Hepatocyte (in vitro differentiated cells): ENCODE results near the gene SHISAL1. TPM values are rescaled to one million over a fixed set of nuclear protein-coding genes. Genes with fewer than 3 reads are reported as not detected.

Experiments
- DNase-seq: peaks from one replicate; pipeline ENCODE4 v3.0.0-alpha.2; 2016; ENCODE audit warnings: low spot score
- H2AFZ ChIP-seq: fragments of 200-600 bp; sonication (generic); 2 replicates; pipeline ENCODE4 v1.6.0; 2016; ENCODE audit warnings: antibody characterized with exemption, mild to moderate bottlenecking
- H3K27ac ChIP-seq: fragments of 200-600 bp; sonication (generic); 2 replicates; pipeline ENCODE4 v1.5.1; 2016; ENCODE audit warnings: mild to moderate bottlenecking
- H3K27me3 ChIP-seq: fragments of 200-600 bp; sonication (generic); 2 replicates; pipeline ENCODE4 v1.6.1; 2016
- H3K36me3 ChIP-seq: fragments of 200-600 bp; sonication (generic); replicated peaks from 2 replicates; pipeline ENCODE4 v1.5.1; 2016; ENCODE audit warnings: low read depth; ENCODE audit not compliant: insufficient read depth
- H3K4me1 ChIP-seq: fragments of 200-600 bp; sonication (generic); 2 replicates; pipeline ENCODE4 v1.5.1; 2016; ENCODE audit warnings: mild to moderate bottlenecking, moderate library complexity; ENCODE audit not compliant: insufficient read depth
- H3K4me2 ChIP-seq: fragments of 200-600 bp; sonication (generic); 2 replicates; pipeline ENCODE4 v1.6.0; 2016
- H3K4me3 ChIP-seq: fragments of 200-600 bp; sonication (generic); 2 replicates; pipeline ENCODE4 v1.5.1; 2016; ENCODE audit warnings: mild to moderate bottlenecking
- H3K79me2 ChIP-seq: fragments of 200-600 bp; sonication (generic); 2 replicates; pipeline ENCODE4 v1.6.0; 2017; ENCODE audit warnings: mild to moderate bottlenecking
- H3K9me2 ChIP-seq: fragments of 200-600 bp; sonication (generic); replicated peaks from 2 replicates; pipeline ENCODE4 v1.6.0; 2017; ENCODE audit warnings: mild to moderate bottlenecking; ENCODE audit not compliant: insufficient read depth
- H3K9me3 ChIP-seq: fragments of 200-600 bp; sonication (generic); 2 replicates; pipeline ENCODE4 v1.5.1; 2016; ENCODE audit warnings: low read depth, mild to moderate bottlenecking
- H4K20me1 ChIP-seq: fragments of 200-600 bp; sonication (generic); 2 replicates; pipeline ENCODE4 v1.6.0; 2016; ENCODE audit warnings: mild to moderate bottlenecking; ENCODE audit not compliant: insufficient read depth, poor library complexity, severe bottlenecking
- CTCF ChIP-seq: fragments of 200-600 bp; sonication (generic); IDR thresholded peaks from 2 replicates; pipeline ENCODE4 v1.5.1; 2016; ENCODE audit warnings: antibody characterized with exemption, mild to moderate bottlenecking; ENCODE audit not compliant: poor library complexity
- EZH2 ChIP-seq: fragments of 200-600 bp; sonication (generic); IDR thresholded peaks from 2 replicates; pipeline ENCODE4 v1.6.1; 2016; ENCODE audit warnings: antibody characterized with exemption, mild to moderate bottlenecking, borderline replicate concordance
- EZH2phosphoT487 ChIP-seq: fragments of 200-600 bp; sonication (generic); IDR thresholded peaks from one replicate; pipeline ENCODE4 v1.6.1; 2018; ENCODE audit warnings: antibody characterized with exemption, mild to moderate bottlenecking, low read depth, moderate library complexity; ENCODE audit not compliant: unreplicated experiment, severe bottlenecking
- WGBS: methylation state at CpG from one replicate; pipeline ENCODE4 v1.1.6; 2016; ENCODE audit warnings: low lambda C conversion rate; ENCODE audit errors: missing lambda C conversion rate; 5-methylcytosine and 5-hydroxymethylcytosine counted together
- polyA plus RNA-seq: library from polyadenylated mRNA; unstranded; fragments of >200 nt; fragmentation: Nextera tagmentation; extraction: Ambion mirVana; gene quantifications from 2 replicates; pipeline ENCODE4 v1.2.1, GENCODE V29; 2016
- total RNA-seq: library from RNA; depleted of rRNA; stranded (reverse); fragments of >200 nt; gene quantifications from 2 replicates; pipeline ENCODE4 v1.2.3, GENCODE V29; 2014

The SHISAL1 gene
- total and polyA plus RNA-seq, 2 experiments from 2014 or later, result 0.66 to 2.4 TPM

GRCh38 chr22:44278243-44279068 is 34.3 kb downstream of the SHISAL1 start:
- Histone ChIP-seq H3K9me2 (no peaks in the 10 kb centered on the region), H2AFZ (no peak overlapping the region), H3K9me3 (no peaks in the 10 kb centered on the region), H3K4me2 (no peak overlapping the region), H3K4me1 (no peaks in the 10 kb centered on the region), H3K27me3 (no peaks in the 10 kb centered on the region), H4K20me1 (no peaks in the 10 kb centered on the region), H3K4me3 (no peak overlapping the region), H3K79me2 (no peaks in the 10 kb centered on the region), H3K36me3 (no peaks in the 10 kb centered on the region), H3K27ac (no peak overlapping the region)
- DNase-seq, result no peak
- TF ChIP-seq EZH2phosphoT487 (no peak), CTCF (no peak), EZH2 (no peak)
- 92% methylated on average over 17 of the region's 17 CpGs for WGBS

GRCh38 chr22:44277386-44278135 is 35.2 kb downstream of the SHISAL1 start:
- H3K9me2 ChIP-seq, result no peaks in the 10 kb centered on the region
- H4K20me1 ChIP-seq, result no peaks in the 10 kb centered on the region
- DNase-seq, result no peak
- no peak overlapping the region for H3K4me2 ChIP-seq
- H3K9me3 ChIP-seq, result no peaks in the 10 kb centered on the region
- H3K27me3 ChIP-seq, result no peaks in the 10 kb centered on the region
- no peak overlapping the region for H2AFZ ChIP-seq
- H3K4me1 ChIP-seq, result no peaks in the 10 kb centered on the region
- TF ChIP-seq EZH2phosphoT487 (no peak), CTCF (no peak), EZH2 (no peak)
- H3K79me2 ChIP-seq, result no peaks in the 10 kb centered on the region
- WGBS, result 95% methylated on average over 13 of the region's 13 CpGs
- no peaks in the 10 kb centered on the region for H3K36me3 ChIP-seq
- H3K4me3 ChIP-seq, result no peak overlapping the region
- no peak overlapping the region for H3K27ac ChIP-seq

GRCh38 chr22:44276706-44277356 is 35.9 kb downstream of the SHISAL1 start:
- Histone ChIP-seq H2AFZ (no peak overlapping the region), H3K79me2 (no peaks in the 10 kb centered on the region), H4K20me1 (no peaks in the 10 kb centered on the region), H3K27ac (no peak overlapping the region), H3K36me3 (no peaks in the 10 kb centered on the region), H3K27me3 (no peaks in the 10 kb centered on the region), H3K9me2 (no peaks in the 10 kb centered on the region), H3K4me1 (no peaks in the 10 kb centered on the region), H3K9me3 (no peaks in the 10 kb centered on the region), H3K4me2 (no peak overlapping the region), H3K4me3 (no peak overlapping the region)
- DNase-seq, result no peak
- TF ChIP-seq CTCF, result no peak
- no peak for TF ChIP-seq EZH2phosphoT487
- TF ChIP-seq EZH2, result no peak
- 84% methylated on average over 16 of the region's 18 CpGs for WGBS
